ENCODE results near the gene PIANP.

PIANP gene

DNA sequence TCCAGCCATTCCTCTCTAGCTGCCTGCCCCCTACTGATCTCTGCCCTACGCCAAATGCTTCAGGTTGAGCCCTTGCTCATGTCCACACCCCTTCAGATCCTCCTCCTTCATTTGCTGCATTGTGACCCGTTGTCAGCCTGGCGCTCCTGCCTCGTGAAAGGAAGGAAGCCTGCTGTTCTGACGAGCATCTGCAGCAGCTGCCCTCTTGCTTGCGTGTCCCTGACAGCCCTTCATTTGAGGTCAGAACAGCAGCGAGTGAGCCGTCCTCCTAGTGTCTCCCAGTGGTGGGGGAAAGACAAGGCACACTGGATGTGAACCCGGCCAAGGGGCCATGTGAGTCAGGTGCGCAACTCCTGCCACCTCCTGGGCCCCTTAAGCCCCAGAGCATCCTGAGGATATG is 3.0 kb upstream of the PIANP start:
- DNase-seq (ENCODE audit: low spot score) = no peak

DNA sequence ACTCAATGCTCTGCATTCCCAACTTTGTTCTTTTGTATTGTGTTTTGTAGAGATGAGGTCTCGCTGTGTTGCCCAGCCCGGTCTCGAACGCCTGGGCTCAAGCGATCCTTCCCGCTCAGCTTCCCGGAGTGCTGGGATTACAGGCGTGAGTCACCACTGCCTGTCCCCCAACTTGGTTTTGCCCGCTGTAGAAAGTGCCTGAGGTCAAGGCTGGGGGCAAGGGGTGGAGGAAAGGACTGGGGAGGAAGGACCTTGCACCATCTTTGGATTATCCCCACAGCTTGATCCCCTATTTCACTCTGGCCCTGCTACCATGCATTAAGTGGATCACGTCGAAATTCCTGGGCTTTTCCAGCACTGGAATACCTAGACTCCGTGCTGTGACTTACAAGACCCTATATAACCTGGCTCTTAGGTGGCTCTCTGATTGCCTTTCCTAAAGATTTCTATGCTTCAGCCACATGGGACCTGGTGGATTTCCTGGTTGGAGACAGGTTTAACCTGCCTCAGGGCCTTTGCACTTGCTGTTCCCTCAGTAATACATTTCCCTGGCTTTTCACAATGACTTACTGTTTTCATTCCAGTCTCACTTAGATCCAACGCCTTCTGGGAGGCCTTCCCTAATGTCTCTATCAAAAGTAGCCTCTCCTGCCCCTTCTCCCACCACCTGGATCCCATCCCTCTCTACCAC is 608 bp upstream of the PIANP start:
- DNase-seq (ENCODE audit: low spot score) = no peak

DNA sequence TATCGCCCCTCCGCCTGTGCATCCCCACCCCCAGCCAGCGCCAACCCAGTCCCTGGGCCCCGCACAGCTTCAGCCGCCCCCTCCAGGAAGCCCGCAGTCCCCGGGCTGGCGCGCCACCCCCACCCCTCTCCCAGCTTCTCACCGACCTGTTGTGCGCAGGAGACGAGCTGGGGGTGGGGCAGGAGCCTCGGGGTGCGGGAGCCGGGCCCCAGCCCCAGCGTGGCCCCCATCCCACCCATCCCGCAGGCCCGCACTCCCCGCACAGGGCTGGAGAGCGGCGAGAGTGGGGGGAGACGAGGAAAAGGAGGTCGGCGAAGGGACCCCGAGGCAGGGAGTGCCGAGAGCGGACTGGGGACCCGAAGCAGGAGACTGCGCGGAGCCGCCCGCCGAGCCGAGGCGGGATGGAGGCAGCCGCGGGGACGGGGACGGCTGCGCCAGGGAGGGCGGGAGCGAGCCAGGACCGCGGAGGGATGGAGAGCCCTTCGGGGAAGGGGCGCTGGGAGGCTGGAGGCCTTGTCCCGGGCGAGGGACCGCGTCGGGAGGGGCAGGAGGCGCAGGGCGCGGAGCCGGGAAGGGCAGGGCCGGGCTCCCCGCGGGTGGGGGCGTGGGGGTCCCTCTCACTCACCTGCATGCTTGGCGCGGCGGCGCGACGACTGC is 498 bp downstream of the PIANP start:
- DNase-seq (ENCODE audit: low spot score) = no peak

DNA sequence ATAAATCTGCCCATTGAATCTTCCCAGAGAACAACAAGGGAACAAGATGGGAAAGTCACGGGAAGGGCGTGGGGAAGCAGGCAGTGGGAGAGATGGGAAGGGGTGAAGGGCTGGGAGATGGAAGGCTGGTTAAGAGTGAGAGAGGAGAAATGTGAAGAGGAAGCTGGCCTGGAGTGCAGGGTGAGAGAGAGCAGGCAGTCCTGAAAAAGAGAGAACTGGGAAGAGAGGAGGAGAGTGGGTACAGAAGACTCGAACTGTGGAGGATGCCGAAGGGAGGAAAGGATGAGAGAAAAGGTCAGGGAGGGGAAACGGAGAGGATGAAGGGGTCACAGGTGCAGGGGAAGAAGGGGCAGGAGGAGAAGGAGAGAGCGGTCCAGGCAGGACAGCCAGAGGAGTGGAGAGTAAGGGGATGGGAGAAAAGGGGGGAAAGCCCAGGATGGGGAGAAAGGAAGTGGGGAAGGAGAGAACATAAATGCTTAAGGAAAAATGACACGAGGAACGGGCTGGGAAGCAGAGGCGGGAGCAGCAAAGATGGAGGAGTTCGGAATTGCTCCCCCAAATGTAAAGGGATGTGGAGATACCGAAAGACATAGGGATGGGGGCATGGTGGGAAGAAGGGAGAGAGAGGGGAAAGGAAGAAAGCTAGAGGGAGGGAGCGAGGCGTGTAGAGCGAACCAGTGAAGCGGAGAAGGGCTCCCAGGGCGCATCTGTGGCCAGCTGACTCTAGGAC is 1.2 kb downstream of the PIANP start:
- DNase-seq (ENCODE audit: low spot score) = no peak

DNA sequence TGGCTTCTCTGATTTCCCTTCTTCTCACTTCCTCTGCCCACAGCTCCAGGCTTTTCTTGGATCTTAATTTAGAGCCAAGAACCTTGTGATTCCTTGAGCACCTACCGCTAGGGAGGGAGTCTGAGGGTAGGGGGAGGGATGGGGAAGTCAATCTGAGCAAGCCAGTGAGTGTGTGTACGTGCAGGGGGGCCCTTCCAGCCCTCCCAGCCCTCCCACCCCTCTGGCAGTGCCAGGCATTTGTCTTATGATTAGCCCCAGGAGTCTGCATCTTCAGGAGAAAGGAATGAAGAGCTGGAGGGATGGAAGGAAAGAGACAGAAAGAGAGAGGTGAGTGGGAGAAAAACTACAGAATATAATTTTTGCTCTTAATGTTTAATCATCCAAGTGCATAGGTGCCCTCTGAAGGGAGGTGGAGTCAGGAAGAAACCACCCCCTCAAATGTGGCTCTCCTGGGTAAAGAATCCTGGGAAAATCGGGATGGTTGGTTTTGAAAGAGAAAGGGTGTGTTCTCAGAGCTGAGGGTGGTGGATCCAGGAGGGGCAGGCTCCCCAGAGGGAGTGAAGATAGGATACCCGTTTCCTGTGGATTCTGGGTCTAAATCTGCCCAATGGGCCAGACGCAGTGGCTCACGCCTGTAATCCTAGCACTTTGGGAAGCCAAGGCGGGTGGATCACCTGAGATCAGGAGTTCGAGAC is 2.1 kb downstream of the PIANP start:
- no peak for DNase-seq (ENCODE audit: low spot score)

DNA sequence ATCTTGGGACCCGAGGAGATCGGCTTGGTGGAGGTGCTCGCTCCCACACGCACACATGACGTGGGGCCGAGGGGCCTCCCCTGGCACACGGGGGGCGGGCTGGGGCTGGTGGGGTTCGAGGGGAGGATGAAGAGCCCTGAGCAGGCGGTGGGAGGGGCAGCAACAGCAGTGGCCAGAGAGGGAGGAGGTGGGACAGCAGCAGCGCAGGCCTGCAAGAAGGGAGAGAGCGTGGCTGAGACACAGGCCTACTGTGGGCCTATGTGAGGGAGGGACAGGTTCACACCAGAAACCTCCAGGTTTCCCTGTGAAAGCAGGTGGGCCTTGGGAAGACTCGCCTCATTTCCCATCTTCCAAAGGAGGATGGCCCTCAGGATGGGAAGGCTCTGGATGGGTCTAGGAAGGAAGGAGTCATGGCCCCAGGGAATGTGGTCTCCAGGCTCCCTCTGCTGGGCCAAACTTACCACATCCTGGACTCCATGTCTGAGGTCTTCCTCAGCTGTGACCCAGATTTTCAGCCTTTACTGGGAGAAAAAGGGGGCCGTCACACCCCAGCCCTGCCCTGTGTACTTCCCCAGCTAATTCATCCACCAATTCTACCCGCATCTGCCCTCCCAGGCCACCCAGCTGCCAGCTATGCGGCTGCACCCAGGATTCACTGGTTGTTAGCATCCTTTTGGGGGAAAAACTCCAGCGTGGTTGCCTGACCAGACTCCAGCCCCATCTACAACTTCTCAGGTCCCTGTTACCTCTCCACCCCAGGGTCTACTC is 2.8 kb downstream of the PIANP start:
- no peak for DNase-seq (ENCODE audit: low spot score)

DNA sequence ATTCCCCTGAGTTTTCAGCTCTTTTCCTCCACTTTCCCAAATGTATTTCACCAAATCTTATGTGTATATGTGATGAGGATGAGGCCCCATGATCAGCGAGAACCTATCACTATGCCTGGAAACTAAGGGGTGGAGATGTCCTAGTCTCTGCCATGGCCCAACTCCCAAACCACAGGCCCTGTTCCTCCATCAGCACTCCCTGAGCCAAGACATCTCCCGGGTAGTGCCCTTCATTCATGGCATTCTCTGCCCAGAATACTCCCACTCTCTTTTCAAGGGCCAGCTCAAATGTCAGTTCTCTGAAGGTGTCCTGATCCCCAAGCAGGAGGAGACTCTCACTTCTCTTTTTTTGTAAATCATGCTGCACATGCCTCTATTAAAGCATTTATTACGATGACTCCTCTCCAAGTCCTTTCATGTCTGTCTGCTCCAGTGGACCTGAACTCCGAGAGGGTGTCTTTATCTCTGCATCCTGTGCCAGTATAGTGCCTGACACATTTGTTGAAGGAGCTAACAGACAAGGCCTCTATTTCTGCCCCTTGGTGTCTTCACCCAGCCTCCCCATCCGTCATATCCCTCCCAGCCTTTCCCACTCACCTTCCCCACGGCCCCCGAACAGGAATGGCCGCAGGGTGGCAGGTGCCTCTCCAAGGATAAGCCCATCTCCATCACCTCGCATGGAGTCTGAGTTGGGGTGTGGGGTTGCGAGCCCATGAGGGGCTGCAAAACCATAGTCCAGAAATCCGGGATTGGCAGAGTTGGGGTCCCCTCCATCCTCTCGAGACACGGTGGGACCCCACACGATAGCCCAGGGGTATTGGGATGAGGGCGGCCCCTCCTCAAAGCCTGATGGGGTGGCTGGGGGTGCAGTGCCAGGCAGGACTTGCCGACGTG is 3.7 kb downstream of the PIANP start:
- DNase-seq (ENCODE audit: low spot score) = no peak

DNA sequence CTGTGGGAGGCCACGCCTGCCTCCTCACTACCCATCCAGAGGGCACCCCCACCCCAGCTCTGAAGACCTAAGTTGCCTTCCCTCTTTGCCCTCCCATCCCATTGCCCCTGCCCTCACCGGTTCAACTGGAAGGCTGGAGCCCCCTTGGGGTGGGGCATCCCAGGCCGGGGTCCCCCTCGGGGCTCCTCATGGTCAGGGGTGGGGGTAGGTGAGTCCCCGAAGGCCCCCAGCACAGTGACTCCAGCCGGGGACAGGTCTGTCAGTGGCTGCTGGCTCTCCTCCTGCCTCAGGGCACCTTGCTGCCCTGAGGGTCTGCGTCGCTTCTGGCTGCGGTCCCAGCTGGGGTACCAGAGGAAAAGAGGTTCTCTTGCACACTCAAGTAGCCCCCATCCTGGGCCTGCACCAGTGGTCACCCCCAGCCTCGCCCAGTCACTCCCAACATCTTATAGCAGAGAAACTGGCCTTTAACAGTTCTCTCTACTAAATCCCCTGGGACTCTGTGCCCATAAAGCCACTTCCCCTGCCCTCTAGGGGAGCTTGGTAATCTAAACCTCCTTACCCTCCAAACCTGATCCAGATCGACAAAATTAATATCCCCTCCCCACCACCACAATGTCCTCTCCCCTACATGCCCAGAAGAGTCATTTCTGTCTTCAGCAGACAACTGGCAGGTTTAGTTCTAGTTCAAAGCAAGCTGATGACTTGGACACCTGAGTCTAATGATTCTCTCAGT is 5.1 kb downstream of the PIANP start:
- DNase-seq (ENCODE audit: low spot score) = no peak

DNA sequence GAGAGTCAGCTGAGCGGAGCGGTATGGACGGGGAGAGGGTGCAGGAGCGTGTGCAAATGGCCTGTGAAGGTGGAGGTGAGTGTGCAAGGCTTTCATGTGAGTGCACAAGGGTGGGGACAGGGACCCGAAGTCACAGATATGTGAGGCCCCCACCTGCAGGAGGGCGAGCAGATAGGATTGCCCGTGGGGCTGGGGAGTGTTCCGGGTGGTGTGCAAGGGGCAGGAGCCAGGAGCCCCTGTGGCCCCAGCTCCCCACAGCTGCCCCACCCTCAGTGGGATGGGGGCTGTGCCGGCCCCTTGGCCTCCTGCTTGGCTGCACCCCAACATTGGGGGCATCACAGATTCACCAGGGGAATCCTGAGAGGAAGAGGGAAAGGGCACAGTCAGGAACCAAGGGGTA is 5.9 kb downstream of the PIANP start:
- no peak for DNase-seq (ENCODE audit: low spot score)

DNA sequence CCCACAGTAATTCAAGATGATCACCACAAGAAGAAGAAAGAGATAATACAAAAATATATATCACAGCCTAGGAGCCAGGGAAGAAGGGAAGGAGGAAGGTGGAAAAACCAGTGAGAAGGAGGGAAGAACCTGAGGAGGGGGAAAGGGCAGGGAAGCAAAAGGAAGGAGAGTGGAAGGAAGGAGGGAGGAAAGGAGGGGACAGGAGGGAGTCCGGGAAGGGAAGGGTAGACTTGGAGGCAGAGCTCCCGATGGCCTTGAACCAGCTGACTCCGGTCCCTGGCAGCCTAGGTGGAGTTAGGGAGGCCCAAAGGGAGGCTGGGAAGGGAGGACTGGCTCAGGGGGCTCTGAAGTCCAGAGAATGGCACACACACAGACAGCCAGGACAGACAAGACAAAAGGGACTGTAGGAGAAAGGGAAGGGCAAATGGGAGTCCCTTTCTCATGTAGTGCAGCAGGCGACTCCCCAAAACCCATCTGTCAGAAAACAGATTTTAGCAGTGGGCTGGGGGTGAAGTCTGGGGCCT is 6.7 kb downstream of the PIANP start:
- DNase-seq (ENCODE audit: low spot score) = no peak

DNA sequence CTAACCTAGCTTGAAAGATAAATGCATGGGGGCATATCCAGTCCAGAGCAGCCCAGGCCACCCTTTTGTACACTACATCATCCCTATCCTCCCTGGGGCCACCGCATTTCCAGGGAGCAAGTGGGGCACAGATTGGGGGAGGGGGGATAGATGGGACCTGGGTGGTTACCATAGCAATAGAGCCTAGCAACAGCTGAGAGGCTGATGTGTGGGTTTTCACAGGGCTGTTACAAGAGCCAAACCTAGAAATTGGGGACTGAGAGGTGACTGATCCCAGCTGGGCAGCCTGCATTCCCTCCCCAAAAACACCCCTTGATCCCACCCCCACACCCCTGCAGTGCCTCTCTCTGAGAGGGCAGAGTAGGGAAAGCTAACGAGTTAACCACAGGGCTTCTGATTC is 7.7 kb downstream of the PIANP start:
- DNase-seq (ENCODE audit: low spot score) = no peak

DNA sequence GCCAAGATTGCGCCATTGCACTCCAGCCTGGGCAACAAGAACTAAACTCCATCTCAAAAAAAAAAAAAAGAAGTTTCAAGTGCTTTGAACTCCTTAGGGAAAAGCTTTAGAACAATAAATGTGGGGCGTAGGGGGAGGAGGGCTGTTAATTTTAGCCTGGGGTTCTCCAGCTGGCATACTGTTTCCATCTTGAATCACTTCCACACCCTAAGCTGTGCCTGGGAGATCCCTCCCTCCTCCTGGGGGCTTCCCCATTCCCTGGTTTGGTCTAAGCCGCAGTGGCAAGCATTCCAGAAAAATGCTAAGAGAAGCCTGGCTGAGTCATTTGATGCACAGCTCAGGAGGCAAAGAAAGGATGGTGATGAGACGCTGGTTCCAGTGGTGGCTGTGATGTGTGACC is 9.1 kb downstream of the PIANP start:
- DNase-seq (ENCODE audit: low spot score) = no peak

DNA sequence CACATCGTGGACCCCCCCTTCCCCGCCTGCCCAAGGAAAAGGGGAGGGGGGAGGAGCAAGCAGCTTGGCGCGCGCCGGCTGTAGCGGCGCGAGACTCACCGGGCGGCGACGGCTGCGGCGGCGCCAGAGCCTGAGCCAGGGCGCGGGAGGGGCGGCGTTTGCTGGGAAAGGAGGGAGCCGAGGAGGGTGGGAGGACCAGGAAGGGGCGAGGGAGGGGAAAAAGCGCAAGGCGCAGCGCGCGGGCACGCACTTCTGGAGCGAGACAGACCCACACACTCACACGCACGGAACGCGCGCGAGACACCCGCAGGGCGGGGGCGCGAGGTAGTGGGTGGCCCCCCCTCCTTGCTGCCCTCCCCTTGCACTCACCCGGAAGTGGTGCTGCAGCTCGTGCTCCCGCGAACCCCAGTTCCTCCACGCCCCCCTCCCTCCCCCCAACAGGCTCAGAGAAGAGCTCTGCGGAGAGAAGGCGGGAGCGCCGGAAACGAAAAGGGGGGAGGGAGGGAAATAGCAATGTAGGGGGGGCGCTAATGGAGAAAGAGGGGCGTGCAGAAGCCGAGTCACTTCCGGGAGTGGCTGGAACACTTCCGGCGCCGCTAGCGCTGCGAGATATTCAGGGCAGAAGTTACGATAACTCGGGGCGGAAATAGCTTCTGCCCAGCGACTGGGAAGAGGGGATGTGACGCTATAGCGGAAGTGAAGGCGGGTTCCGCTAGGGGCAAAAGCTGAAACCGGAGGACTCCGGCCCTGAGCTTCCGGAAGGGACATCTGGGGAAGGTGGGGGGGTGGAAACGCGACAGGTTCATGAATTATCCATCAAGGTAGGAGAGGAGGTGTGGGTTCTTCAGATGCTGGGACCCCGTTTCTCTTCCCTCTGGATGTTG is 11.4 kb downstream of the PIANP start, which contains the start of gene ZNF384:
Gene ZNF384 (minus strand): TSS at position 377 of the 884 bp plus-strand sequence. CDS start 9,855 bp downstream, outside the sequence.
- peak; percentile 98 for DNase-seq (ENCODE audit: low spot score)

DNA sequence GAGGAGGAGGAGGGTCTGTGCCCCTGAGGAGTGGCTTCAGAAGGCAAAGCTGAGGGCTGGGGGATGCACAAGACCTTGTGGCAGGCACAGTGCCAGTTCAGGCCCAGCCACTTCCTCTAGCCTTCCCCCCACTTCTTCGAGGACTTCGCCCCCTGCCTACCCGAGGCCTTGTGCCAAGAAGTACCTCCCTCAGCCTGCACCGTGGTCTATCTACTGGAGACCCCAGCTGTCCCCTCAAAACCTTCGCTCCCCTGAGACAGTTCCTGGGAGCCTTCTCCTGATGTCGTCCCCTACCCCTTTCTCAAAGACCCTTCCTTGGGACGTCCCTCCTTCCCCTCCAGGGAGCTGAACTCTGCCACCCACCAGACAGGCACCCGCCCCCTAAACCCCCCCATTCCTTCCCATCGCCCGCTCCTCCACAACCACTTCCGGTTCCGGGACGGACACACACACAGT is 12.0 kb downstream of the PIANP start:
- DNase-seq (ENCODE audit: low spot score) = peak; percentile 40

DNA sequence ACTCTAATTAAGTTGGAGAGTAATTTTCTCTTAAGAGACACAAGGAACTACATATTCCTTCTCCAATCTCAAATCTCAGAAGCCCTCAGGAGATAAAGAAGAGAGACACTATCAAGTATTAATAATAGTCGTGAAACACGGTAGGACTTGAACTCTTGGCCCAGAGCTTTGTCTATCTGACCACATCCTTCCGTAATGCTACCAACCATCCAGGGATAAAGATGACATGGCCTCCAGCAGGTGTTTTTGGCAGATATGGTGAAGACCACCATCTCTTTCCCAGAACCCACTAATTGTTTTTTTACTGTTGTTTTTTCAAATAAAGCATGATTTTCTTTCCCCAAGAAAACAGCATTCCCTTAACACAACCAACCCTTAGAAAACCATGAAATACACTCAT is 14.8 kb downstream of the PIANP start:
- no peak for DNase-seq (ENCODE audit: low spot score)

DNA sequence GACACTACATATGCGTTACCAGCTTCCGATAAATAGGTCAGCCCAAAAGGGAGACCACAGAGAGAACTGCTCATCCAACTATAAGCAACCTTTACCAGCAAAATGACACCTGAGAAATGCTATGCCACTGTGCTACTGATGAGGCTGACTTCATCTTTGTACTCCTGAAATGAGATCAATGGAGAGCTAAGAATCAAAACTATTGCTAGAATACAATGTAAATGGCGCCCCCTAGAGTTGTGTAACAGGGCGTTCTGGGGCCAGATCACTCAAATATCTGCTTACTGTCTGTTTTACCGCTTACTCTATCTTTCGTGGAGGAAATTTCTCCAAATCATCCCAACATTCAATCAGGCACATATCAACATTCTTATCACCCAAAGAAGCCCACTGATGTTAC is 16.0 kb downstream of the PIANP start:
- peak; percentile 39 for DNase-seq (ENCODE audit: low spot score)

DNA sequence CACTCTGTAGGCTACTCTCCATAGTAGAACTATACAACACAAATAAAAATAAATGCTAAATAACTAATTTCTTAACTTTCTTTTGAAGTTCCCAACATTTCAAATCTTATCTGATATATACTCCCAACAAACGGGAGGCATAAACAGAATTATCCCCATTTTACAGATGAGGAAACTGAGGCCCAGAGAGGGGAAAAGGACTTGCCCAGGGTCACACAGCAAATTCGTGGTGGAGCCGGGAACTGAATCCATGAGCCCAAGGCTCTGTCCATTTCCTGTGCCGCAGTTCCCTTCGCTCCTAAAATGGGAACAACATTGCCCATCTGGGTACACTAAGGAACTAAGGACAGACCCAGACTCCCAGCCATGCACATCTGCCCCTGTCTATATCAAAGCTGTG is 23.7 kb downstream of the PIANP start:
- no peak for DNase-seq (ENCODE audit: low spot score)

DNA sequence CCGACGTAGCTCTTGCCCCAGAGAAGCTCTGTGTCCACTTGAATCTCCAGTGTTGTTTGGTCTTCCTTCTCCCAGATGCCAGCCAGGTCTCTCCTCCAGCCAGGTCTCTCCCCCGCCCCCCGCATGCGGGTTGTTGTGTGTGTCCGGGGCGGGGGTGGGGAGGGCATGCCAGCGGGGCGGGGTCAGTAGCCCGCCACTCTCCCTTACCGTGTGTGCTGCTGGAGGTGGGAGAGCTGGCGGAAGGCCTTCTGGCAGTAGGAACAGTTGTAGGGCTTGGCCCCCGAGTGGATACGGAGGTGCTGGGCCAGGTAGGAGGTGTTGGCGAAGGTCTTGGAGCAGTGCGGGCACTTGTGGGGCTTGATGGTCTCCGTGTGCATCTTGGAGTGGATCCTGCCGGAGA is 28.5 kb downstream of the PIANP start:
- no peak for DNase-seq (ENCODE audit: low spot score)
